ENCODE data around the gene TRIP4. TPM values are rescaled to one million over a fixed set of nuclear protein-coding genes. Genes with fewer than 3 reads are reported as not detected.
"Not testable (repeated sequence)": the region's sequence is repeated elsewhere in the genome, so short reads cannot be mapped to it uniquely, and the experiment has no call there.

The TRIP4 gene
- total RNA-seq (10 to 100 TPM; 14.9 to 17.5 TPM), total RNA-seq (15.1 to 23.1 reads per million in 2 donors)

DNA sequence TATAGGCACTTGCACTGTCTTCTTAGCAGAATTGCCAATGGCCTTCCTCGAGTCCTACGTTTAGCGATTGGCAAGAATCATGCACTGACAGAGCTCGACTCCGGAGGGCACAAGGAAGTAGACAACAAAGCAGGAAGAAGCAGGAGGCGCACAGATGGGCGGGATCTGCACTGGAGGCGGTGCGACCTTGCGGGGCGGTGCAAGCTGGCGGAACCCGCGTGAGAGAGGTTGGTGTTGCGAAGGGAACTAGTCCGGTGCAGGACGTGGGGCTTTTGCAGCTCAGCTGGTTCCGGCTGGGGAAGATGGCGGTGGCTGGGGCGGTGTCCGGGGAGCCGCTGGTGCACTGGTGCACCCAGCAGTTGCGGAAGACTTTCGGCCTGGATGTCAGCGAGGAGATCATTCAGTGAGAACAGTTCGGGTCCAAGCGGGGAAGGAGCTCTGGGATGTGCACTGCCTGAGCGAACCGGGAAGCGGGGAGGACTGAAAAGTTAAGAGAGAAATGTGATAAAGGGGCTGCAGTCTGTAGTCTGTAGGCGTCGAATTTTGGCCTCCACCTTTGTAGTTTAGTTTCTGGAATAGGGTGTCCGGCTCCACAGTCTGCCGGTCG is at the start of gene TRIP4:
Gene TRIP4, plus strand, starts transcription at position 275 of the 607 bp plus-strand sequence. Its CDS starts 28 bp downstream, at position 303.
- ATAC-seq, result peak; percentile 99
- no peaks in the 10 kb centered on the region for H3K9me3 ChIP-seq (ENCODE audit: control insufficient read depth, low read length, poor library complexity, severe bottlenecking)
- H3K27ac Mint-ChIP-seq, result peak within 1 kb of the TSS; percentile 92
- peak; percentile 88 to 96 (median 95) for DNase-seq
- H3K27me3 Mint-ChIP-seq, result no peaks in the 10 kb centered on the region
- H3K4me3 Mint-ChIP-seq, result peak within 1 kb of the TSS; percentile 96
- H3K36me3 Mint-ChIP-seq (ENCODE audit: low read depth), result peaks cover 4% of the 10 kb centered on the region
- H3K4me1 Mint-ChIP-seq, result peaks cover 14% of the 10 kb centered on the region

DNA sequence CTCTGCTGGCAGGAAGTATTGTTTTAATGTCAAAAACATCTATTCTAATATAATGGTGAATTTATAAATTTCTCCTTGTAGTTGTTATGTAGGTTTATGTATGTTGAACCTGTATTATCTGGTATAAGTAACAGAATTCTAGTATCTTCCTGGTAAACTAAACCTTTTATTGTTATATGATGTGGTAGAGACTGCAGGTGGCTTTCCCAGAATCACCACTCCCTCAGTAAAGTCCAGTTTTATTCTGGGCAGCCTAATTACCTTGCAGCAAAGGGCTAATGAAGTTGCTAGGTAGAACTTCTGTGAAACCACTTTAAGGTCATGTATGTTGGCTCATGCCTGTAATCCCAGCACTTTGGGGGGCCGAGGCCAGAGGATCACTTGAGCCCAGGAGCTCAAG is 47.3 kb upstream of the TRIP4 start:
- no peak overlapping the region for H3K27ac Mint-ChIP-seq
- H3K4me3 Mint-ChIP-seq, result no peak overlapping the region
- H3K4me1 Mint-ChIP-seq, result peaks cover 14% of the 10 kb centered on the region
- H3K36me3 Mint-ChIP-seq (ENCODE audit: low read depth), result no peaks in the 10 kb centered on the region
- ATAC-seq, result no peak
- H3K27me3 Mint-ChIP-seq, result no peaks in the 10 kb centered on the region
- H3K9me3 ChIP-seq (ENCODE audit: control insufficient read depth, low read length, poor library complexity, severe bottlenecking), result no peaks in the 10 kb centered on the region
- no peak for DNase-seq

DNA sequence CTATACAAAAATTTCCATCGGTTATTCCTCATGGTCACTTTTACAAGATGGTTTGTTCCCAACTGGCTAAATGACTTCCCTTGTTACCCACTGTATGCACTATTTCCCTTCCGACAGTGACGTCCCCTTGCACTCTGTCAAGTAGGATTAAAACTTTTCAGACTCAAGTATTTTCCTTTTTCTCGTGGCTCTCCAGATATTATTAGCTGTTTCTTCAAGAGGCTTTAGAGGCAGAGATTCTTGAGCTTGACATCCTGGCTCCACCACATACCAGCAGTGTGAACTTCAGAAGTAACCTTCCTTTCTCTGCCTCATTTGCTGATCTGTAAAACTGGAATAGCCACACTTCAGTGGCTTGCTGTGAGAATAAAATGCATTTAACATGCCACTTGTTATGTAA is 45.7 kb upstream of the TRIP4 start:
- no peaks in the 10 kb centered on the region for H3K27me3 Mint-ChIP-seq
- H3K4me3 Mint-ChIP-seq, result no peak overlapping the region
- no peaks in the 10 kb centered on the region for H3K36me3 Mint-ChIP-seq (ENCODE audit: low read depth)
- H3K27ac Mint-ChIP-seq, result no peak overlapping the region
- H3K4me1 Mint-ChIP-seq, result peaks cover 9% of the 10 kb centered on the region
- no peak for ATAC-seq
- DNase-seq, result no peak
- H3K9me3 ChIP-seq (ENCODE audit: control insufficient read depth, low read length, poor library complexity, severe bottlenecking), result no peaks in the 10 kb centered on the region

DNA sequence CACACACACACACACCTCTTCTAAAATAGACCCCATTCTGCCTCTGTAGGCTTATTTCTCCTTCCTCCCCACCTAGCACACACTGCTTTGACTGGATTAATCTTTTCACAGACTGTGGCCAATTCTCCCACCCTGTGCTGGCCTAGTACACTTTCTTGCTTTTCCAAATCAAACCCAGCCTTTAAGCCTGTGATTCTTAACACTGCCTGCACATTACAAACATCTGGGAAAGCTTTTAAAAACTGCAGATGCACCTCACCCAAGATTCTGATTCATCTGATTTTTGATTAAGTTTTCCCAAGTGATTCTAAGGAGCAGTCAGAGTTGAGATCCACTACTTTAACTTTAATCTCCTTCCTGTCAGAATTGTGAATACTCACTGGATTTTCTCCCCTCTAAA is 44.4 kb upstream of the TRIP4 start:
- Mint-ChIP-seq H3K27ac (peak overlapping the region; percentile 84), H3K4me3 (no peak overlapping the region), H3K36me3 (ENCODE audit: low read depth) (peaks cover 3% of the 10 kb centered on the region), H3K4me1 (peaks cover 6% of the 10 kb centered on the region), H3K27me3 (no peaks in the 10 kb centered on the region)
- ATAC-seq, result no peak
- DNase-seq, result no peak
- H3K9me3 ChIP-seq (ENCODE audit: control insufficient read depth, low read length, poor library complexity, severe bottlenecking), result no peaks in the 10 kb centered on the region

DNA sequence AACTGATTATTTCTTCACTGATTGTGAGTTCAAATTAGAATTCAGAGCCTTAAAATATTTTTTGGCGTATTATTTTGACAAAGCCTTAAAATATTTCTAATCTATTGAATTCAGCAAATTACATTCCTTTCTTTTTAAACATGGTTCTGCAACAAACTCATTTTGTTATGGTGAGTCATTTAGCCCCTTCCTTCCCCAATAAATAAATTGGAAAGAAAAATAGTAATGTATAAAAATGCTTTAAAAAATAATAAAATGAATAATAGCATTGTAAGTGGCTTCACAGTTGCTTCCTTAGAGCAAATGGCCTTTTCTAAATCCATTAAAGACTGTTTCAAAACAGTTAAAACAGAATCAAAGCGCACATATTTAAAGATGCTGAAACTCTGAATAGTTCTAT is 43.8 kb upstream of the TRIP4 start:
- no peak for ATAC-seq
- Mint-ChIP-seq H3K4me1 (peaks cover 6% of the 10 kb centered on the region), H3K27me3 (no peaks in the 10 kb centered on the region), H3K27ac (peak overlapping the region; percentile 84), H3K4me3 (no peak overlapping the region), H3K36me3 (ENCODE audit: low read depth) (peaks cover 3% of the 10 kb centered on the region)
- no peaks in the 10 kb centered on the region for H3K9me3 ChIP-seq (ENCODE audit: control insufficient read depth, low read length, poor library complexity, severe bottlenecking)
- DNase-seq, result no peak

DNA sequence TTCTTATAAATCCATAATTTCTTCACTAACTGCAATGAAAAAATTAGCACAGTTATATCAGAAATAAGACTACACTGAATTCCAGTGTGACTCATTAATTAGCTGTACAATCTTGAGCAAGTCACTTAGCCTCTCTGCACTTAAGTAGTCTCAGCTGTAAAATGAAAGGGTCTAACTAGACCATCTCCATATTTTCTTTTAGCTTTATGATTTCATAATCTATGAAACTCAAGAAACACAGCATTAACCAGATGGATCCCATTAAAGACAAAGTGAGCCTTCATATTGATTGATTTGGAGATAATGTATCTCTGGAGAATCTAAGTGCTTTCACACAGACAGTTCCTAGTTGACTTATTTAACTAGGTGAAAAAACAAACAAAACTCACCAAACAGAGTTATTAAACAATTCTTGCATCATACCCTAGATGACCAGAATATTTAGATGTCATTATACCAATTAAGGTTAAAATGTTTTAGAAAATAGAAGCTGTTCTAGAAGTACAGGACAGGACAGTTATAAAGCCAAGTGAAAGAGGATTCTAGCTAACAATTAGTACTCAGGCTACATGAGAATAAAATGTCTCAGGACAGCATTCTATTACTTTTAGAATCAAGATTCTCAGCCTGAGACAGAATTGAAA is 42.9 kb upstream of the TRIP4 start:
- H3K4me3 Mint-ChIP-seq, result no peak overlapping the region
- H3K27me3 Mint-ChIP-seq, result no peaks in the 10 kb centered on the region
- H3K4me1 Mint-ChIP-seq, result peaks cover 6% of the 10 kb centered on the region
- peaks cover 3% of the 10 kb centered on the region for H3K36me3 Mint-ChIP-seq (ENCODE audit: low read depth)
- no peak overlapping the region for H3K27ac Mint-ChIP-seq
- ATAC-seq (no peak), DNase-seq (no peak)
- H3K9me3 ChIP-seq (ENCODE audit: control insufficient read depth, low read length, poor library complexity, severe bottlenecking), result no peaks in the 10 kb centered on the region

DNA sequence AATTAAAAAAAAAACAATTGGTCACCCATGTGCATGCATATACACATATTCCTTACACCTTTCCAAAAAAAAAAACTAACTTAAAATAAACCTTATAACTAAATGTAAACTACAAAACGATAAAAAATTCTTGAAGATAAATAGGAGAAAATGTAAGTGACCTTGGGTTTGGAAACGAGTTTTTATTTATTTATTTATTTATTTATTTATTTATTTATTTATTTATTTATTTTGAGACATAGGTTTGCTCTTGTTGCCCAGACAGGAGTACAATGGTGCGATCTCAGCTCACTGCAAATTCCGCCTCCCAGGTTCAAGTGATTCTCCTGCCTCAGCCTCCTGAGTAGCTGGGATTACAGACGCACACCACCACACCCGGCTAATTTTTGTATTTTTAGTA is 41.4 kb upstream of the TRIP4 start:
- peak overlapping the region; percentile 49 for H3K27ac Mint-ChIP-seq
- ATAC-seq; H3K9me3 ChIP-seq (ENCODE audit: control insufficient read depth, low read length, poor library complexity, severe bottlenecking); H3K27me3 Mint-ChIP-seq; H3K4me3 Mint-ChIP-seq; H3K36me3 Mint-ChIP-seq (ENCODE audit: low read depth); DNase-seq; H3K4me1 Mint-ChIP-seq: not testable (repeated sequence)

DNA sequence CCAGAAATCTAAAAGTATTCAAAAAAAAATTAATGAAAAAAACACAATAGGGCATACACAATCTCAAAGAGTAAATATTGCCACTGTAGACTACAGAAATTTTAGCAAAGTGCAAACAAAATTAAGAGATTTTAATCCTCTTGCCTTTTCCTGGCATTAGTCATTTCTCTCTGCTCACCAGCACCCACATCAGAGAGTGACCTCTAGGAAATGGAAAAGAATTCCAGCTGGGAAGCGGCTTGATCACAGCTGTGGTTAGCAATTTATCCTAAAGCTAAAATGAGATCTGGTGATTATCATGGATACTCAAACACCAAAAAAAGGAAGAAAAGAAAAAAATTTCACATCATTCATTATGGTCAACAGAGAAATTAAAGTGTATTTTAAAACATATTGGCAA is 39.2 kb upstream of the TRIP4 start:
- Mint-ChIP-seq H3K27me3 (no peaks in the 10 kb centered on the region), H3K4me3 (peak overlapping the region; percentile 25), H3K36me3 (ENCODE audit: low read depth) (peaks cover 3% of the 10 kb centered on the region), H3K4me1 (peaks cover 2% of the 10 kb centered on the region), H3K27ac (no peak overlapping the region)
- DNase-seq (no peak), ATAC-seq (no peak)
- H3K9me3 ChIP-seq (ENCODE audit: control insufficient read depth, low read length, poor library complexity, severe bottlenecking), result no peaks in the 10 kb centered on the region

DNA sequence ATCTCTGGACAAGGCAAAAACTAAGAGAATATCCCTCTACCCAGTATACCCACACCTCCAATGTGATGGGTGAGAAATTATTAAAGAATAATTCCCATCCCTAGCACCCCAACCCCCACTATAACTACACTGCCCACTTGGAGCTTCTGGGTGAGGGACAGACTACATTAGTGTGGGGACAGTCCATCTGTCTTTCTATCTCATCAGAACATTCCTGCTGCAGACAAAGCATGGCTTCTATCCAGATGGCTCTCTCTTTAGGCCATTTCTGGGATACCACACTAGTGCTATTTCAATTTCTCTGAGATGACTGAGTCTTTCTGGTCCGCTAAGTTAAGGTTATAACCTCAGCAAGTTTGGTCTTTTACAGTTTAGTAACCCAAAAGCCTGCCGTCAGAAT is 38.3 kb upstream of the TRIP4 start:
- no peak for ATAC-seq
- peaks cover 3% of the 10 kb centered on the region for H3K36me3 Mint-ChIP-seq (ENCODE audit: low read depth)
- H3K27ac Mint-ChIP-seq, result no peak overlapping the region
- H3K4me3 Mint-ChIP-seq, result no peak overlapping the region
- DNase-seq, result no peak
- H3K27me3 Mint-ChIP-seq, result no peaks in the 10 kb centered on the region
- peaks cover 2% of the 10 kb centered on the region for H3K4me1 Mint-ChIP-seq
- H3K9me3 ChIP-seq (ENCODE audit: control insufficient read depth, low read length, poor library complexity, severe bottlenecking), result no peaks in the 10 kb centered on the region

DNA sequence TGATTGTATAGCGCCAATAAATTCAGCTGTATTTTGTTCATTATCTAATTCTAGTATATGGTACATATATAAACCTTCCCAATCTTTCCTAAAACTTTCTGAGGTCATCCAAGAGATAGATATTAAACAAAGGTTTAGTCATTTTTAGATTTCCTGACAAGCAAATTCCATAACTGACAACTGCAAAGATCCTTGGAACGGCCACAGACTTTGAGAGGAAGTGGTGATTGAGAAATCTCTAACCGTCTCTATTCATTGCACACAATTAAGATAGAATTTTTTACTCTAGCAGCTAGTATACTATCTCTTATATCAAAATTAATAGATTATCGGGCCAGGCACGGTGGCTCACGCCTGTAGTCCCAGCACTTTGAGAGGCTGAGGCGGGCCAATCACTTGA is 36.4 kb upstream of the TRIP4 start:
- no peak for DNase-seq
- H3K4me3 Mint-ChIP-seq, result no peak overlapping the region
- H3K36me3 Mint-ChIP-seq (ENCODE audit: low read depth), result peaks cover 3% of the 10 kb centered on the region

DNA sequence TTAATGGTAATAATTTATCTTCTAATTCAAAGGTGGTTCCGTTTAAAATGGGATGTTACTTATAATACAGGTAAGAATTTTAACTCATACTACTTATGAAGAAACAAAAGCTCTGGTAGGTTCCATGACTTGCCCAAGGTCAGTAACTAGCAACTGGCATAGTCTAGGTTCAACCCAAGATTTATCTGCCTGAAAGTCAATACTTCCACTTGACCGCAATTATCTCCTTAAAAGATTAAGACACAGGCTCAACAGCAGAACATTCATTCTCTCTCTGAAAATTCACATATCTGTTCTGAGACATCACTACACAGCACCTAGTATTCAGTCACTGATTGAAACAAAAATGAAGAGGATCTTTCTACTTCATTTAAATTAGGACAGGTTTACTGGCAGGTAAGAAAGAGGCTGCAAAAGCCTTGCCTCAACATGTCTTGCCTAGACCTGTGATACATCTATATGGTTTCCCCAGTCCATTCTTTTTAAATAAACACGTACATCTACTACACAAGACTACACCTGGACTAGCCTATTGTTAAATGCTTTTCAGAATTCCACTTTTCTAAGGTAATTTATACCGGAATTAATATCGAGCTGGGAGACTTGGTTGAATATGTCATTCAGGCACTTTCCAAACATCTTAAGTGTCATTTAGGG is 32.8 kb upstream of the TRIP4 start:
- Mint-ChIP-seq H3K4me1 (peaks cover 15% of the 10 kb centered on the region), H3K4me3 (peak overlapping the region; percentile 95), H3K27ac (peak overlapping the region; percentile 91), H3K36me3 (ENCODE audit: low read depth) (no peaks in the 10 kb centered on the region), H3K27me3 (no peaks in the 10 kb centered on the region)
- no peak for DNase-seq
- no peaks in the 10 kb centered on the region for H3K9me3 ChIP-seq (ENCODE audit: control insufficient read depth, low read length, poor library complexity, severe bottlenecking)
- no peak for ATAC-seq

More for the DNA sequence above, 36.4 kb upstream of the TRIP4 start:
- Mint-ChIP-seq H3K27me3 (no peaks in the 10 kb centered on the region), H3K27ac (no peak overlapping the region), H3K4me1 (peaks cover 12% of the 10 kb centered on the region)
- no peak for ATAC-seq
- no peaks in the 10 kb centered on the region for H3K9me3 ChIP-seq (ENCODE audit: control insufficient read depth, low read length, poor library complexity, severe bottlenecking)

DNA sequence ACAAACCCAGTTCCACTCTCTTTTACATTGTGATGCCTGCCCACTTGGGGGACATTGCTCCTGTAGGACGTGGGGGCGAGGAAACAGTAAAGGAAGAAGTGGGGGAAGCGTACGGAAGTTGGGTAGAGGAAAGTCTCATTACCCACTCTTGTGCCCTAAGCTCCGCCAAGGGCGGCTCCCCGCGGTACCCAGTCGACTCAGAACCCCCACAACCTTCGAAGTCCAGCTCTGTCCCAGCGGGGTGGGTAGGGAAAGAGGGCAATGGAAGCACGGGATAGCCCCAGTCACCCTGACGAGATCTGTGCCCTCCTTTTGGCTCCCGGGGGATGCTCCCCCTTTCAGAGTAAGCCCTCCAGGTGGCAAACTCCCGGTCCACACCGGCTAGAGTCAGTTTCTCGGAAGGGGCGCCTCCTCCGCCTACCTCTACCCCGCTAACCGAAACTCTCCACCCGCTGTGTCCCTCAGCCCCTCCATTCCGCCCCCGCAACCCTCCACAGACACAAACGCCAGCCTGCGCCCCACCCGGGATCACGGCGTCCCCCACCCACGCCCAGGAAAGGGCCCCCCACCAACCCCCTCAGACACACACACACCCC is 32.2 kb upstream of the TRIP4 start:
- DNase-seq (no peak), ATAC-seq (peak; percentile 32)
- peak overlapping the region; percentile 91 for H3K27ac Mint-ChIP-seq
- H3K9me3 ChIP-seq (ENCODE audit: control insufficient read depth, low read length, poor library complexity, severe bottlenecking), result no peaks in the 10 kb centered on the region
- peaks cover 15% of the 10 kb centered on the region for H3K4me1 Mint-ChIP-seq
- peak overlapping the region; percentile 95 for H3K4me3 Mint-ChIP-seq
- H3K36me3 Mint-ChIP-seq (ENCODE audit: low read depth), result no peaks in the 10 kb centered on the region
- H3K27me3 Mint-ChIP-seq, result no peaks in the 10 kb centered on the region

DNA sequence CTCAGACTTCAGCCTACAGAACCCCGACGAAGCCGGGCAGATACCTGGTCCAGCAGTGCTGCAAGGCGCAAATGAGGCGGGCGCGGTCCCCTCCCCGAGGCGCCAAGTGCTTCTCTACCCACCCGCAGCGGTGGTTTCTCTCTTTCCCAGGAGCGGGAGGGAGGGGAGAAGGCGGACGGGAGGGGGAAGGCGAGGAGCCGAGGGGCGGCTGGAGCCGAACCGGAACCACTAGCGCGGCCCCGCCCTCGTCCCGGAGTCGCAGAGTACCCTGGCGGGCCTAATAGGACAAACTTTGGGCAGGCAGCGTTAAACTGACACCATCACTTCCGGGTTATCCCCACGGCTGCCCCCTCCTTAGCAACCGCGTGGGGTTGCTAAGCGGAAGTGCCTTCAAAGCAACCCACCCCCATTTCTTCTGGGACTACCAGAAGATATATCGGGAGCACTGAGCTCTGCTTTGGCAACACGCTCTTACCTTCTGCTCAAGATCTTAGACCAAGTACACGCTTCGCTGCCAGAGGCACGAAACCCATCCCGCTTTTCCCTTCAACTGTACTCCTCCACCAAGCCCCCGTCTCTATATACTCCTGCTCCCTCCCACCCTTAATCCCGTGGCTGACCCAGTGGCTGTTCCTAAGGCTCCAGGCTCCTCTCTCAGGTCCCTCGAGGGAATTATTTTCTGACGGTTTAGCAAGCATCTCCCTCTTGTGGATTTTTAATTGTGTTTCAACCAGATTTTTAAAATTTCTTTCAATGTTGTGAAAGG is 31.5 kb upstream of the TRIP4 start, which contains the start of gene CSNK1G1:
Gene CSNK1G1, minus strand, starts transcription at position 230 of the 766 bp plus-strand sequence. CDS start 55,674 bp downstream, outside the sequence.
- ATAC-seq (peak; percentile 99), DNase-seq (peak; percentile 82 to 90 (median 88))
- H3K36me3 Mint-ChIP-seq (ENCODE audit: low read depth), result no peaks in the 10 kb centered on the region
- peak within 1 kb of the TSS; percentile 95 for H3K4me3 Mint-ChIP-seq
- H3K9me3 ChIP-seq (ENCODE audit: control insufficient read depth, low read length, poor library complexity, severe bottlenecking), result no peaks in the 10 kb centered on the region
- H3K27me3 Mint-ChIP-seq, result no peaks in the 10 kb centered on the region
- H3K27ac Mint-ChIP-seq, result peak within 1 kb of the TSS; percentile 91
- H3K4me1 Mint-ChIP-seq, result peaks cover 15% of the 10 kb centered on the region

All from T-helper 17 cell (primary cell).